NCI-H1417 (cell line): ENCODE data around the gene MPZL3.

Experiments
- DNase-seq, 3 experiments: peaks; one replicate each; lab custom pipeline; 2025; lab: John Stamatoyannopoulos, UW

Gene MPZL3

GRCh38 chr11:118264569-118265465, 12.7 kb upstream of the MPZL3 start:
- DNase-seq = no peak

DNA sequence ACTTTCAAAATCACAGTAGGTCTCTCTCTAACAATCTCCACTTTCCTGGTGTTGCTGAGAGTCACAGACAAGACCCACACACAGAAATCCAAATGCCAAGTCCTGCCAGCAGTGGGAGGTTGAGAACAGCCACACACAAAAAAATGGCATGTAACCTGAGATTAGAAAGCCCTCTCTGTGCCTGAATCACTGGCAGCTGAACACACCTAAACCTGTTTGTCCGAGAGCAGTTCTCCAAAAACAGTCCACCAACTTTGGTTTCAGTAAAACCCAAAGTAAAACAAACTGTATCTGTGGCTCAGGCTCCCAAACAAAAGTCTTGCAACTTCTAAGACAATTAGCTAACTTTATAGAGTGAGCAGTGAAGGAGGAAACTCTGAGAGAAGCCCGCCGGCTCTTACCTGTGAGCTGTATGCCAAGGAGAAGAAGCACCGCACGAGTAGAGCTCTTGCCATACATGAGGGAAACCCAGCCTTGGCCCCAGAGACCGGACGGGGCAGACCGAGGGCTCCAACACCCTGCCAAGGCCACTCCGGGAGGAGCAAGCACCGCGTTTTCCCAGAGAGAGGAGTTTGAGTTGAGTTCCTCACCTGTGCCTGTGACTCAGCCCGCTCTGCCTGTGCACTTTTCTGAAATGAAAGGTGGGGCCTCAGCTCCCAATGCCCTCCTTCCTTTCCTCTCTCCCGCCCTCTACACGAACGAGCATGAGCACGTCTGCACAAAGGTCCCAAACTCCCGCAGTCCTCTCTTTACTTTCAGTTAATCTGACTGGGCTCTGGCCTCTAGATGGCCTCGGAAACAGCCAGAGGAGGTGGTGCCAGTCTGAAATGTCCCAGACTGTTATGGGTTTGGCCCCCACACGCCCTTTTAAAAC, 11.8 kb upstream of the MPZL3 start, which contains the start of gene MPZL2:
Gene MPZL2 (minus strand): TSS at position 603 of the 874 bp plus-strand sequence. CDS start 144 bp downstream, at position 459.
- DNase-seq = peak in 1 of 3 experiments; percentile 42

DNA sequence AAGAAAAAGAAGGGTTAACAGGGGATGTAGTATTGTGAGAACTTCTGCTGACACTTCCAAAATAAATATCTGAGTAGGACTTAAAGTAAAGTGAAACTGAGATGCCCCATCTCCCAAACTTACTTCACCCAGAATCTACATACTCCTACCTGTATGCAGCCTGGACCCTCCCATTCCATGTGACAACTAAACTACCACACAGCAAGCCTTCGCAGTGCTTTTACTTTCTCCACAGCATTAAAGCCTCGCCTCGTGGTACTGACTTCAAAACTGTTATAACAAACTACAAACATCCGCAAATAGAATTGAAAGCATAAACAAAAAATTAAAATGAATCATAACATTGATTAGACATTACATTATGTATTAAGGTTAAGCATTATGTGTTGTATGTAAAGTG, 10.9 kb upstream of the MPZL3 start:
- DNase-seq = no peak

DNA sequence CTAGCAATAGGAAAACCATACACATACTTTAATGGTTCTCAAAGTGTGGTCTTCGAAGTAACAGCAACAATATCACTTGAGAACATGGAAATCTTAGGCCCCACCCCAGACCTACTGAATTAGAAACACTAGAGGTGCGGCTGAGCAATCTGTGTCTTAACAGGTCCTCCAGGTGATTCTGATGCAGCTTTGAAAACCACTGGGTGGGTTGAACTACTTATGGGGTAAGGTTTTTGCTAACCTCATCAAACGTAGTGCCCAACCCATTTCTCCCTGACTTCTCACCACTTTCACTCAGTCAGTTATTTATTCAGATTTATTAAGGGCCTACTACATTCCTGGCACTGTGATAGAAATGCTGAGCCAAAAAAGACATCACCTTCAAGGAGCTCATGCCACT, 8.2 kb upstream of the MPZL3 start:
- no peak for DNase-seq

- no peak for DNase-seq
Observed at GRCh38 chr11:118259138-118259537, 7.0 kb upstream of the MPZL3 start.

GRCh38 chr11:118258410-118258809, 6.2 kb upstream of the MPZL3 start:
- DNase-seq = peak in 1 of 3 experiments; percentile 10

- no peak for DNase-seq
Observed at GRCh38 chr11:118252688-118253087, 523 bp upstream of the MPZL3 start.

DNA sequence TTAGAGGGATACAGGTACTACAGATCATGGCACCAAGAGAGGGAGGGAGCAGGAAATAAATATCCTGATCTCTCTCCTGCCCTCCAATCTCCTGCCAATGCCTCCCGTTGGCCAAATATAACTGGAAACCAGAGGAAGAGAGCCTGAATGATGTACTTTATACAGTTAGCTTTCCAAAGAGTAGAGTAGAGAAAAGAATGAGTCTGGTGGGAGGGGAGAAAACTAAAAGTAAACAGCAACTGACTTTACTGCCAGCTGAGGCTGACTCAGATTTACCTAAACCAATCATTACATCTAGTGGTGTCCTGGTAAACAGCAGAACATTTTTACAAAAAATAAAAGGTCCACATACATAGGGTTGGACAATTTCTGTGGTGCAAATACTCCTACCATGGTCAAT, 5.1 kb downstream of the MPZL3 start:
- no peak for DNase-seq

DNA sequence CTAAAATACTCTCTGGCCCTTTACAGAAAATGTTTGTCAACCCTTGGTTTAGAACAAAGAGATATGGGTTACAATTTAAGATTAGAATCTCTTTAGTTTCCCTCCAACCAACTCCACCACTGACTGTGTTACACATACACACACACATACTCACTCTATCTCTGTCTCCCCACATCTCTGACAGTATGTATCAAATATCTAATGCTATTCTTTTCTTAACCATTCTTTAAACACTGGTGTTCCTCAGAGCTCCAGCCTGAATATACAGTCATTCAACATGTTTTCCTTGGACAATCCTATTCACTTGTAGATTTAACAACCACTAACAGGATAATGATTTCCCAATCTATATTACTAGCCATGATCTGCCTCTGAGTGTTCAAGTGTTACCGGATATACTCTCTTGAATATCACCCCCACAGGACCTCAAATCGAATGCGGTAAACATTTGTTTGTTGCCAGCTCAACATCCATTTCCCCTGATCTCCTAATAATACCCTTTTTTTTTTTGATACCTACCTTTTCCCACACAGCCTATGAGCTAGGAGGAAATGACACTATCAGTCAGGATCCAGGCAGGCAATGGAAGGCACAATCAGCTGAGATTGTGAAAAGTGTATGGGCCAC, 6.1 kb downstream of the MPZL3 start:
- no peak for DNase-seq

- DNase-seq = no peak
Observed at GRCh38 chr11:118243993-118244762, 8.0 kb downstream of the MPZL3 start.

DNA sequence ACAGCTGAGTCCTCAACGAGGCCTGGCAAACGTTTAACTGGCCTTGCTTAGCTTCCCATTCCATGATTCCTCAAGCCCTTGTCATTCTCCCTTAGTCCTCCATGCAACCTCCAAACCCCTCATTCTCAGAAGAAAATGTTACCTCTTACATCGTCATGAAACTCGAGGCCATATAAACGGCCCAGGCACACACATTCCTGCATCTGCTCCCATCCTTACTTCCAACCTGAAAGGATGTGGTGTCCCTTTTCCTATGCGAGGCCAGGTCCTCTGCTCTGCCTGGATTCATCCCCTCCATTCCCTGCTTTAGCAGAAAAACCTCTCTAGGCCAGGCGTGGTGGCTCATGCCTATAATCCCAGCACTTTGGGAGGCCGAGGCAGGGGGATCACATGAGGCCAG, 9.0 kb downstream of the MPZL3 start:
- no peak for DNase-seq

GRCh38 chr11:118241764-118242098, 10.4 kb downstream of the MPZL3 start:
- no peak for DNase-seq

DNA sequence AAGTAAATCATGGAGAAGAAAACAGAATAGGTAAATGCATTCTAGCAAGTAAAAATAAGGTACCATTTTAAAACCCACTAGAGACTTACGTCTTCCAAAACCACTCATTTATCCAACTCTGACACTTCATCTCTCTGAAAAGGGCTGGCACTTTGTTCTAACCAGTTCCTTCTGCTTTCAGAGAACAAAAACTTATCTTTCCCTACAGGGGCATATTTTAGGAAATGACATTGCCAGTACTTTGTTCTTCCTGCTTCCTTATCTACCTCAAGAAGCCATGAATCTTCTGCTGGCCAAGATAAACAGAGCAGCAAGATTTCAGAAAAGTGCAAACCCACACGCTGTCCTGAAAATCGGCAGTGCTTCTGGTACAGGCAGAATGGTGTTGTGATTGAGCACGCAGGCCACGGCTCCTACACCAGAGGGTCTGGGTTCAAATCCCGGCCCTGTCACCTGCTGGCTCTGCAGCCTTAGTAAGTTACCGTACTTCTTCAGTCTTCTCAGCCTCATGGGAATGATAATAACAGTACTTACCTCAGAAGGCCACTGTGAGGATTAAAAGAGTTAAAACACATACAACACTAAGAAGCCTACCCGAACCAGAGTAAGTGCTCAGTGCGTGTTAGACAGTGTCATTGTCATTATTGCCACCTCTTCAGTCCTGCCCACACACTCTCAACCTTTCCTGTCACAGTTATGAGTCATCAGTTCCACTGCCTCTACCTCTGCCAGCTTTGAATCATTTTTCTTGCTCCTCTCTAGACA, 11.0 kb downstream of the MPZL3 start:
- DNase-seq = no peak

- DNase-seq = no peak
Observed at GRCh38 chr11:118239509-118240205, 12.5 kb downstream of the MPZL3 start.

GRCh38 chr11:118238929-118239328, 13.2 kb downstream of the MPZL3 start:
- DNase-seq = no peak

DNA sequence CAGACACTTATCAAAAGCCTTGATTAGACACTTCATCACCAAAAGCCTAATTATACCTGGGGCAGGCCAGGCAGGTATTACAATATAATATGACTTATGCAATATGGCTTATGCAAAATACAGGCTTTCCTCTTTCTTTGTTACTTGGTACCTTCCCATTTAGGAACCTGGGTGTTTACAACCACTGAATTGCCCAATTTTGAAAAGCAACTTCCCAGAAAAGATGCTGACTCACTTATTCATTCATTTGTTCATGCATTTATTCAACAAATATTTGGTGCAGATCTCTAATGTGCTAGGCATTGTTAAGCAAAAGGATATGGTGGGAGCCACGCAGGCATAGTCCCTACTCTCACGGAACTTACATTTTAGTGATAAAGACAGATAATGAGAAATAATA, 13.7 kb downstream of the MPZL3 start:
- no peak for DNase-seq

DNA sequence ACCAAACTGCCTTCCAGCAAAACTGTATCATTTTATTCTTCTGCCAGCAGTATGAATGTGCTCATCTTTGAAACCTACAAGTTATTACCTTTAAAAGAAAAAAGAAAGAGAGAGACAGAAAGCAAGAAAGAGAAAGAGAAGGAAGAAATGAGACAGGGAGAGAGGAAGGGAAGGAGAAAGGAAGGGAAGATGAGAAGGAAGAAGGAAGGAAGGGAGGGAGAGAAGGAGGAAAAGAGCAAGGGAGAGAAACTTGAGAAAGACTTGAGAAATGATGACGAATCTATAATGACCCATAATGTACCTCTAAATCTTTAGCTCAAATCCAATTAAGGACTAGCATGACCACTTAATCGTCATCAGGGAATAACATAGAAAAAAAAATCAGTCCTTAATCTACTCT, 16.0 kb downstream of the MPZL3 start:
- no peak for DNase-seq

DNA sequence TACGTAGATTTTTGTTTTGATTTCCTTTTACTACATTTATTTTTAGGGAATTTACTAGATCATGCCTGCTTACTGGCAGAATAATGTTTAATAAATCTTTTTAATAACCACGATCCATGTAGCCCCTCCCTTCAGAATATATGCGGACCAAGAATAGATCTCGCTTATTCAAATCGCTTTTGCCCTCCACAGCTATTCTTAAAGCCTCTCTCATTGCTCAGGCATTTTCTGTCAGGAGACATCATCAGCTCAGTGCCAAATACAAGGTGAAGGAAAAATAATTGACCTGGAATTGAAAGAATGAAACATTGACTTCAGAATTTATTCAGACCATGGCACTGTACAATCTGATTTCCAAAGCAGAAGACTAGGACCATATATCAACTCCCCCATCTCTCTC, 17.3 kb downstream of the MPZL3 start:
- DNase-seq = no peak

- no peak for DNase-seq
Observed at GRCh38 chr11:118233850-118234249, 18.3 kb downstream of the MPZL3 start.

DNA sequence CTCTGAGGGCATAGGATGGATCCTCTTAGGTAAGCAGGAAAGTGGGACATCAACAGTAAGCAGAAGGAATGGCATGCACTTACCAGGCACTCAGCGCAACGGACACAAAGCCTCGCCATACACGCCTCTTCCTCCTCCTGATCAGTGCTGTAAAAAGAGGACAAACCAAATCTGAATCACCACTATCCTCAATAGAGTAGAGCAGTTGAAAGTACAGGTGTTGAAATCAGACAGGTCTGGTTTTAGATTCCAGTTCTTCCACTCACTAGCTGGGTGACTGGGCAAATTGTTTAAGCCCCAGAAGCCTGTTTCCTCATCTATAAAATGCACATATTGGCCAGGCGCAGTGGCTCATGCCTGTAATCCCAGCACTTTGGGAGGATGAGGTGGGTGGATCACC, 18.8 kb downstream of the MPZL3 start:
- DNase-seq = no peak
